Fibroblast of skin of left biceps (primary cell): ENCODE measurements around the gene RIMBP2.
"Not testable (repeated sequence)": the region's sequence is repeated elsewhere in the genome, so short reads cannot be mapped to it uniquely, and the experiment has no call there.

Experiments used
- DNase-seq, 2 experiments: peaks; one replicate each; pipeline ENCODE4 v3.0.0-alpha.2; 2013; ENCODE audit warnings: low read depth in 2 of 2

Gene RIMBP2

GRCh38 chr12:130706885-130707570 lies 9.1 kb downstream of the RIMBP2 start:
- DNase-seq, result no peak

- no peak for DNase-seq
These were observed 9.8 kb downstream of the RIMBP2 start for GRCh38 chr12:130706311-130706710.

GRCh38 chr12:130705178-130705822 lies 10.8 kb downstream of the RIMBP2 start:
- DNase-seq, result no peak

- no peak for DNase-seq
These were observed 11.5 kb downstream of the RIMBP2 start for GRCh38 chr12:130704606-130705005.

- no peak for DNase-seq
These were observed 12.2 kb downstream of the RIMBP2 start for GRCh38 chr12:130703733-130704375.

GRCh38 chr12:130702966-130703732 lies 12.9 kb downstream of the RIMBP2 start:
- no peak for DNase-seq

- no peak for DNase-seq
These were observed 14.7 kb downstream of the RIMBP2 start for GRCh38 chr12:130701402-130701744.

- no peak for DNase-seq
These were observed 15.4 kb downstream of the RIMBP2 start for GRCh38 chr12:130700492-130701401.

- no peak for DNase-seq
These were observed 18.0 kb downstream of the RIMBP2 start for GRCh38 chr12:130698106-130698505.

DNA sequence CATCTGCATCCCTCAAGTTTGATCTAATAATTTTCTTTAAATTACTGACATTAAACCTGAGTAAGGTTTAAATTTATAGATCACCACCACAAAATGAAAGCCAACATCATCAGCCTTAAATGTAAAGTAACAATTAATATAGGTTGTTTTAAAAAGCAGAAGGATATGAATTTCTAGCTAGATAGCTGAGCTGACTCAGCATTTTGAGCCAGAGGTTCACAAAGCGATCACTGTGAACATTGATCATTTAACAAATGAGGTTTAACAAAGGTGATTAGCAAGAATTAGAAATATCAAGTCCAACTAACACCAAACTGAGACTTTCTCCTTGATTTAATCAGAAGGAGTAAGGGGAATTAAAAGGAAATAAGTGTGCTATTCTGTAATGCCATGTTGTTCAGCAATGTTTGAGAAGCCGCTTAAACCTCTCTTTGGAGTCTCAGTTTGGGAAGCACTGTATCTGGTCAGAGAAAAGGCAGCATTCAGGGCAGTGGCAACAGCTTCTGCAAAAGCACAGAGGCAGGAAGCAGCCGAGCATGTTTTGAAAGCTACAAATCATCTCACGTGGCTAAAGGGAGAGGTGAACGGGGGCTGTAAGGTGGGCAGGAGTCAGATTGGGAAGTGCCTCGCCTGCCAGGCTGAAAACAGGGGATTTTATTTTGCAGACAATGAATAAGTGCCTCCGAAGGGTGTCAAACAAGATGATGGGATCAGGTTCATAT lies 19.6 kb downstream of the RIMBP2 start:
- no peak for DNase-seq

- DNase-seq, result no peak
These were observed 21.0 kb downstream of the RIMBP2 start for GRCh38 chr12:130695061-130695460.

- no peak for DNase-seq
These were observed 26.4 kb downstream of the RIMBP2 start for GRCh38 chr12:130689408-130690405.

- DNase-seq, result not testable (repeated sequence)
These were observed 27.1 kb downstream of the RIMBP2 start for GRCh38 chr12:130688999-130689398.

GRCh38 chr12:130687796-130688778 lies 28.0 kb downstream of the RIMBP2 start:
- no peak for DNase-seq

DNA sequence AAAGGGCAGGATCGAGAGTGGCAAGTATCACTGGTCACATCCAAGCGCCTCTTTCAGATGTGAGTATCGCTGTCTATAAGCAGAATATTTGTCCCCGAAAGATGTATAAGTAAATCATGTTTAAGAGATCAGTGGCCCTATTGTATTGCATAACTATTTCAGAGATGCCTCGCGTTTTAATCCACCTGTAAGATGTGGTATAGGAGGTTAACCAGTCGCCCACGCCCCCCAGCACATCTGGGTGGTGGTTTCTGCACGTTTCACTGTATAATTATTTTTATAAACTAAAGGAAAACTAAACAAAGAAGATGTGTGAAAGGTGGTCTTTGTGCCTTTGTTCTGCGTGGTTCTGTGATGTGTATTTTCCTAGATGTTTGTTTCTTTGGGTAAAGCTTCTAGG lies 28.9 kb downstream of the RIMBP2 start:
- DNase-seq, result no peak

DNA sequence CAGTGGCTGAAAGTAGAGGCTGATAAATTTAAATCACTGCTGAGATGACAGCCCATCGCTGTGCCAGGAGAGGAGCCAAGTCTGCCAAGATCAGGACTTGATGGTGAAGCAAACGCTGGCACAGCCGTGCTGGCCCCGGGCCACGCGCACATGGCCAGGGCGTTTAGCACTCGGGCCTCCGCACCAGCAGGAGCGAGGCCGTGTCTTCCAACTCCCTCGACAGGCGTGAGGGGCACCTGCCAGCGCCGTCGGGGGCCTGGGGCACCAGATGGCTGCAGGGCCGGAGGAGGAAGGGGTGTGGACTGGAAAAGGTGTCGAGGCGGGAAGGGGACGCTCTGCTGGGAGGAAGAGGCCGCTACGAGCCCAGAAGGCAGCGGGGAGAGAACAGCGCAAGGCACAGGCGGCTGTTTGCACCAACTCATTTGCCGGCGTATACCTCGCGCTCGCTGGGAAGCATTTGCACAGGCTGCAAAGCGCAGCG lies 29.5 kb downstream of the RIMBP2 start:
- DNase-seq, result no peak

GRCh38 chr12:130685850-130686249 lies 30.2 kb downstream of the RIMBP2 start:
- no peak for DNase-seq

DNA sequence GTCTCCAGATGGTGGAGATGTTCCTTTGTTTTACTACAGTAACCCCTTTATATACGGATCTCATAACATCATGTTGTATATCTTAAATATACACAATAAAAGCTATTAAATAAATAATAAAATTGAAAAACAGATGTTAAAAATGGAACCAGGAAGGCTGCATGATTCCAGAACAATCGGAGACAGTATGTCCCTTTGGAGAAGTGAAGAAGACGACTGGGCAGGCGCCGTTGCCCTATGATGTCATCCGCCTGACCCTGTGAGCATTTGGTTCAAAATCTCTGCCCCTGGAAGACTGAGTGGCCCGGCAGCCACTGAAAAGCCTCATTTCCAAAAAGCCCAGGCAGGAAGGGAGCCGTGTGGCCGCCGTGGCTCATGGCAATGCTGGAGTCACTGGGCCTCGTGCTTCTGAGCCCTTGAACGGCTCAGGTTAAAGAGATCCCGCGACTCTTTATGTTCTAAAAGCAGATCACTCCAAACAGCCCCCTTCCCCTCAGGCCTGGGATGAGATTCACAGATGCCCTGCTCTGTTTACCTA lies 30.8 kb downstream of the RIMBP2 start:
- no peak for DNase-seq
